ENCODE measurements around the gene MEF2B. TPM values are rescaled to one million over a fixed set of nuclear protein-coding genes. Genes with fewer than 3 reads are reported as not detected.
A peak's percentile ranks its signal among the peaks of the same experiment; 100 is the strongest.
"Not testable (repeated sequence)": the region's sequence is repeated elsewhere in the genome, so short reads cannot be mapped to it uniquely, and the experiment has no call there.

Gene MEF2B
- total RNA-seq, 1 donor from 2014 or later: not detected

DNA sequence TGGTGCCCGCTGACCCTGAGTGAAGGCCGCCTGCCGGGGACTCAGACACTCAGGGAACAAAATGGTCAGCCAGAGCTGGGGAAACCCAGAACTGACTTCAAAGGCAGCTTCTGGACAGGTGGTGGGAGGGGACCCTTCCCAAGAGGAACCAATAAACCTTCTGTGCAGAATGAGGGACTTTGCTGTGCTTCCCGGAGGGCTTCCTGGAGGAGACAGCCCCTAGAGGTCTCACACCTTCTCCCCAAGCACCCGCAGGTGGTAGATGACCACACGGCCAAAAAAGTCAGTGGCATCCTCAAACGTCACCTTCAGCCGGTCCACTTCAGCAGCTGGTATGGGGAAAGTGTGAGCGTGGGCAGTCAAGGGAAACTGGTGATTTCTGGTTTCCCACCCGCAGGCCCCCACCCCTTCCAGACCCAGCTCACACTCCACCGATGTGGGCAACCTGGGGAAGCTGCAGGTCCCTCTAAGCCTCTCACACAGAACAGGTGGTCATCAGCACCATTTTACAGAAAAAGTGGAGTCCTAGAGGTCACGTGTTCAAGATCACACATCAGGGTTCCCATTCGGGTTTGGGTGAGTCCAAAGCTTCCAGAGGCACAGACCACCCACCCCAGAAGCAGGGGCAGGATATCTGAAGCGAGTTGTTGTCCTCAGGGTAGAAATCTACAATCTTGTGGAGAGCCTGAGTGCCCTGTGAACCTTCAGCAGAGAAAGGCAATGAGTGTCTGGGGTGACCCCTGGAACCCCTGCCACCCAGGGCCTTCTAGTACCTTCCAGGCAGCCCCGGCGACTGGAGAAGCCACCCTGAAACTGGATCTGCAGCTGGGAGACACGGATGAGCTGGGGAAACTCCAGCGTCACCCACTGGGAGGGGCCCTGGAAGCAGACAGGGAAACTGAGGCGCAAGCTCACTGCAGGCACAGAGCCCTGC, 31.9 kb upstream of the MEF2B start:
- no peak for DNase-seq (ENCODE audit: low spot score in 2 of 2)
- no peak for FAIRE-seq

DNA sequence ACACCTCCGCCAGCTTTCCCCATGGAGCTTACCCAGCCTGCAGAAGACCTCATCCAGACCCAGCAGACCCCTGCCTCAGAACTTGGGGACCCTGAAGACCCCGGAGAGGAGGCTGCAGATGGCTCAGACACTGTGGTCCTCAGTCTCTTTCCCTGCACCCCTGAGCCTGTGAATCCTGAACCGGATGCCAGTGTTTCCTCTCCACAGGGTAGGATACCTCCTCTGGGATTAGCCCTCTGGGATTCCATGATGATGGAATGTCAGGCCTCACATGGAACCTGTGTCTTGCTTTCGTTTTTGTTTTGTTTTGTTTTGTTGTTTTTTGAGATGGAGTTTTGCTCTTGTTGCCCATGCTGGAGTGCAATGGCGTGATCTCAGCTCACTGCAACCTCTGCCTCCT, 23.9 kb upstream of the MEF2B start:
- FAIRE-seq (no peak), DNase-seq (ENCODE audit: low spot score in 2 of 2) (no peak)

DNA sequence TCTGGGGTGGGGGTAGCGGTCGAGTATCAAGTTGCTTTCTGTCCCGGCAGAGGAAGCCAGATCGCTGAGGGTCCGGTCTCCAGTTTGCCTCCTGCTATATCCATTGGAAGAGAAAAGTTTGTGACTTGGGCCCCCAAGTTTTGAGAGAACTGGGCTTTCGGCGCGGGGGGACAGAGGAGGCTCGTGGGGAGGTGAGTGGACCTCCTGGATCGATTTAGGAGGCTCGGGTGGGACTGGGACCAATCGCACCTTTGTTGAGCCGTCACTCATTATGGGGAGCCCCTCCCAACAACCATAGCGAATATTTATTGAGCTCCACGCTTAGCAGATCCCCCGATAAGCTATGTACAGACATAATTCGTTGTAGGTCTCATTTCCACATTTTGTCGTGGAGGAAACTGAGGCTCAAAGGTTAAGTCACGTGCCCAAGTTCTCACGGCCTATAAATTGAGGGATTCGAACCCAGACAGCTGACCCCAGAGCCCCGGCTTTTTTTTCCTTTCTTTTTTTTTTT, 22.9 kb upstream of the MEF2B start:
- no peak for DNase-seq (ENCODE audit: low spot score in 2 of 2)
- no peak for FAIRE-seq

DNA sequence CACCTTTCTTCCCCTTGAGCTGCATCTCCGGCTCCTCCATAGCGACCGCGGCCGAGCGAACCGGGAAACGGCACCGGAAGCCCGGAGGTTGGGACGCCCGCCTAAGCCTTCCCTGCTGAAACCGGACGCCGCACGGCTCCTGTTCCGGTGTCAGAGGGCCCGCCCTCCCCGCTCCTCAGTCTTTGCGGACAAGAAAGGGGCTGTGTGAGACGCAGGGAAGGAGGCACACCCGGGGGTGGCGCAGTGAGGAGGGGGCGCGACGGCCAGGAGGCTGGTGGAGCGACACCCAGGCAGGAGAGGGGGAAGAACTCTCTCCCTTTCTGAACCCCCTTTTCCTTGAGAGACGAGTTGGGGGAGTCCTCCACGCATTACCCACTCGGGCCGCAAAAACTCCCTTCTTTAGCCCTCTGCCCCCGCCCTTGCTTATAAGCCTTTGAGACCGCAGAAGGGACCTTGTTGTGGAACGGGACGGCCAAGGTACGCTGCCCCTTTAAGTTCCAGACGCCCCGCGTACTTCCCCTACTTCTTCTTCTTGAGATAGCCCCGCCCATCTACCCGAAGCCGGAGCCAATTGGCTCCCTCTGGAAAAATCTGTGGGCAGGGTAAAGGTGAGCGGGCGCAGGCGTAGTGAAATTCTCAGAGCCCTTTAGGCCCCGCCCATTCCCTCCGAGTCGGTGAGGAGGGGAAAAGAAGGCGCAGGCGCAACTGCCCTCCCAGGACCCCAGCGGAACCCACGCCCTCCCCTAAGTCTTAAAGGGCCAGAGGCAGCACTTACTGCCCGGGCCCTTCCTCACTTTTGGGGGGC, 22.2 kb upstream of the MEF2B start, which contains the start of the genes BORCS8 and RFXANK:
BORCS8 (minus strand) TSS at position 75 of the 805 bp plus-strand sequence; CDS start at position 40, 35 bp downstream.
RFXANK (plus strand) TSS at position 181 of the 805 bp plus-strand sequence. CDS start 1,689 bp downstream, outside the sequence.
- FAIRE-seq (peak; percentile 75), DNase-seq (ENCODE audit: low spot score in 2 of 2) (peak; percentile 85 to 94)

DNA sequence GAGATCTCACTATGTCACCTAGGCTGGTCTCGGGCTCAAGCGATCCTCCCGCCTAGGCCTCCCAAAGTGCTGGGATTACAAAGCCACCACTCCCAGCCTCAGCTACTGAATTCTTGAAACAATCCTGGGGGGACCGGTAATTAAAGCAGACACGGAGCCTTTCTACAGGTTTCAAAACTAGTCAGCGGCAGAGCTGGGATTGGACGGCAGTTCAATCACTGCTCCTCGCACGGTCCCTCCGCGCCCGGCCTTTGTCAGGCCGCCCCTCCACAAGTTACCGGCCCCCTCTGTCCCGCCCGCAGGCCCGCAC, 21.7 kb upstream of the MEF2B start:
- no peak for DNase-seq (ENCODE audit: low spot score in 2 of 2)
- no peak for FAIRE-seq

DNA sequence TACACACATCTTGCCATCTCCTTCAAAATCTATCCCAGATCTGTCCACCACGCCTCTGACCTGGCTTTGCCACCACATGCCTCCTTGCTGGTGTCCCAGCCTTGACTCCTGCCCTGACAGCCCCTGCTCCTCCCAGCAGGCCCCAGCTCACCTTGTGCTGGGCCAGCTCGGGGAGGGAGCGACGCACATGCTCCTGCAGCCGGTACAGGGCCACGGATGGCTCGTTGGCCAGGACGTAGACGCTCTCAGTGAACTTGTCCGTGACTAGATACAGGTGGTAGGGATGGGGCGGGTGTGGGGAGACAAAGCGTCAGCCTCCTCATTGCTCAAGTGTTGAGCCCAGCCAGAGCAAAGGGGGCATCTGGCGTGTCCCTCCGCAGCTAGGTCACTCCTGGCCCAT, 16.7 kb upstream of the MEF2B start:
- FAIRE-seq (no peak), DNase-seq (ENCODE audit: low spot score in 2 of 2) (no peak)

DNA sequence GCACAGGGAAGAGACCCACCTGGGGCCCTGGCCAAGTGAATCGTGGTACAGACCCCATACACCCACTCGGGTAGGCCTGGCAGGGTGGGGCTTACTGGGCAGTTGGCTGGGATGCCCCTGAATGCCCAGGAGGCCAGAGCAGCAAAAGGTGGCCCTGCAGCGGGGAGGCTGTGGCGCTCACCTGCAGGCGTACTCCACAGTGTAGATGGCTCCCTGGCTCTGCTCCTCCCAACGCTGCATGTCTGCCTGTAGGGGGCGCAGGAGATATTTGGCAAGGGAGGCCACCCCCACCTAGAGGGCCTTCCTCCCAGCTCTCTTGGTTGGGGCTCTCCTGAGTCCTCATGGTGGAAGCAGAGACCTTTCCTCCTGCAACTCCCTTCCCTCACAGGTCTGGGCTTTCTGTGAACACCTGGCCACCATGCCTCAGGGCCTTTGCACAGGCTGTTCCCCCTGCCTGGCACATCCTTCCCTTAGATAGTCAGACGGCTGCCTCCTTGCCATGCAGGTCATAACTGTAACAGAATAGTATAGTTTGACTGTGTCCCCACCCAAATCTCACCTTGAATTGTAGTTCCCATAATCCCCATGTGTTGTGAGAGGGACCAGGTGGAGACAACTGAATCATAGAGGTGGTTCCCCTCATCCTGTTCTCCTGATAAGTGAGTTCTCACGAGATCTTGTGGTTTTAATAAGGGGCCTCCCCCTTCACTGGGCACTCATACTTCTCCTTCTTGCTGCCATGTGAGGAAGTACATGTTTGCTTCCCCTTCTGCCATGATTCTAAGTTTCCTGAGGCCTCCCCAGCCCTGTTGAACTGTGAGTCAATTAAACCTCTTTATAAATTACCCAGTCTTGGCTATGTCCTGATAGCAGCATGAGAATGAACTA, 16.0 kb upstream of the MEF2B start:
- FAIRE-seq: no peak

DNA sequence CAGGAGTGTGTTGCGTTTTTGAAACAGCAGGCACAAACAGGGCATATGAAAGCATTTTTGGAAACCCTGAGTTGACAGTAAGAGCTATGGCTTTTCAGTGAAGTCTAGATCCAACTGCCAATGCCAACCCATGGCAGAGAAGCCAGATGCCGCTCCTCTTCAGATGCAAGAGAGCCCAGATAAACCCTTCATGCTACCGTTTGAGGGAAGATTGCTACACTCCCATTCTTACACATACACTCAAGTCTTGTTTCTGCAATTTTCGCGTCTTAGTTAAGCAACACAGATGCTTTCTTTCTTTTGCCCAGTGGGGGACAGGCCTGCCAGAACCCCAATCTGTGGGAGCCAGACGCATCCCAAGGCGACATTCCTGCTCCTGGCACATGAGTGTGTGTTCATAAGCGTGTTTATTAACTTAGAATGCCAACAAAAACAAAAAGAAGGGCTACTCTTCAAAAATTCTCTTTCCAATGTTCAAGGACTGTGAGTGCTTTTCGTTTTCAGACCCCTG, 11.5 kb upstream of the MEF2B start:
- FAIRE-seq (no peak), DNase-seq (ENCODE audit: low spot score in 2 of 2) (no peak)

More for the DNA sequence above, 16.0 kb upstream of the MEF2B start:
- no peak for DNase-seq (ENCODE audit: low spot score in 2 of 2)

DNA sequence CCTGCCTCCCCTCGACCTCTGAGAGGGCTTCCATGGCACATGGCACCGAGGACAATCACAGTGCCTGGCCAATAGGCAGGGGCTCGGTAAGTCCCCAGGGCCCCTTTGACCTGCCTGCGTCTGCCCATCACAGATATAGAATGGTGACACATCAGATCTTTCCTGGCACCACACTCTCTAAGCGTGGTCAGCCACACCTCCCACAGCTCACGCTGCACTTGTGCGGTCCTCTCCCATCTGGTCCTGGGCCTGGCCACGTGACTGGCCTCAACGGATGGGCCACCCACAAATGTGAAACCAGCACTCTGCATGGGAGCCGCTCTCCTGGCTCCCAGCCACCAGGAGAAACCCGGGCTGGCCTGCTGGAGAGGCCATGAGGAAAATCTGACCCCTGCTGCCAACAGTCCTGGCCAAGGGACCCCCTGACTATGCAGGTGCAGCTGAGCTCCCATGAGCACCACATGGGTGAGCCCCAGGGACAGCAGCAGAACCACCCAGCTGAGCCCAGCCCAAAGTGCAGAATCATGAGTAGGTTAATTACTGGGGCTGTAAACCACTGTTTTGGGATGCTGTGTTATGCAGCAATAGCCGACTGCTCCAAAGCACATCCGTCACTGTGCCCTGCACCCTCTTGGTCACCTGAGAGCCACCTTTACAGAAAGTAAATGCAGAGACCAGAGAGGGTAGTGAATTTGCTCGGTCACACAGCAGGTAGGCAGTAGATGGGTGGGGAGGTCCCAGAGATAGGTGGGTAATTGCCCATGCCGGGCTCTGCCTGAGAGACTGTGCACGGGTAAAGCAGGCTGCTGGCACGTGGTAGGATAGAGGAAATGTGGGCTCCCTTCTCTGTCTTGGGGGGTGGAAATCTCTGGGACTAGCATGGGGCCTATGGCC, 9.7 kb upstream of the MEF2B start:
- no peak for DNase-seq (ENCODE audit: low spot score in 2 of 2)
- no peak for FAIRE-seq

DNA sequence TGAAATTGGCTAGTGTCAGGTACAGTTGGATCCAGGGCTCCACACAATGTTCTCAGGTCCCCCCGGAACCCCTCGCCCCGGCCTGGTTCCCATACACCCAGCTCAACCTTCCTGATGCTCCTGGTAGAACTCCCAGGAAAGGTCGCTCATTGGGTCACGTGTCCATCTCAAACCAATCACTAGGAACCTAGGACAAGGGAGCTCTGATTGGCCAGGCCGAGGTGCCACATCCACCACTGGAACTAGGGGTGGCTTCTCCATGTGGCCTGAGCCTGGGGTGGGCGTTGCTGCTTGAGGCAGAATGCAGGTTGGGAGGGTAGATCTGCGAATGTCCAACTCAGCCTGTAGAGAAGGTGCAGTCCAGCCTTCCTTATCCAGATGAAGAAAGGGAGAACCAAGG, 6.9 kb upstream of the MEF2B start:
- FAIRE-seq (no peak), DNase-seq (ENCODE audit: low spot score in 2 of 2) (no peak)

DNA sequence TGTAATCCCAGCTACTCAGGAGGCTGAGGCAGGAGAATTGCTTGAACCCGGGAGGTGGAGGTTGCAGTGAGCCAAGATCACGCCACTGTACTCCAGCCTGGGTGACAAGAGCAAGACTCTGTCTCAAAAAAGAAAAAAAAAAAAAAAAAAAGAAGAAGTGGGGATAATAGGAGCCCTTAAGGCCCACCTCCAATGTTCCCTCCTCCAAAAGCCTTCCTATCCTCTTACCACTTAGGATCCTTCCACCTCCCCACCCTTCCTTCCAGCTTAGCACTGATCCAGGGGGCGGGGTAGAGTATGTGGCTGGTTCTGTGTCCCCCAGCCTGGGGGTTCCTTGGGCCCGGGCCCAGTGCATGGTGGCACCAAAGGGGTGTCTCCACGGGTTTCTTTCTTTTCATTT, 3.2 kb upstream of the MEF2B start:
- not testable (repeated sequence) for FAIRE-seq; DNase-seq (ENCODE audit: low spot score in 2 of 2)

DNA sequence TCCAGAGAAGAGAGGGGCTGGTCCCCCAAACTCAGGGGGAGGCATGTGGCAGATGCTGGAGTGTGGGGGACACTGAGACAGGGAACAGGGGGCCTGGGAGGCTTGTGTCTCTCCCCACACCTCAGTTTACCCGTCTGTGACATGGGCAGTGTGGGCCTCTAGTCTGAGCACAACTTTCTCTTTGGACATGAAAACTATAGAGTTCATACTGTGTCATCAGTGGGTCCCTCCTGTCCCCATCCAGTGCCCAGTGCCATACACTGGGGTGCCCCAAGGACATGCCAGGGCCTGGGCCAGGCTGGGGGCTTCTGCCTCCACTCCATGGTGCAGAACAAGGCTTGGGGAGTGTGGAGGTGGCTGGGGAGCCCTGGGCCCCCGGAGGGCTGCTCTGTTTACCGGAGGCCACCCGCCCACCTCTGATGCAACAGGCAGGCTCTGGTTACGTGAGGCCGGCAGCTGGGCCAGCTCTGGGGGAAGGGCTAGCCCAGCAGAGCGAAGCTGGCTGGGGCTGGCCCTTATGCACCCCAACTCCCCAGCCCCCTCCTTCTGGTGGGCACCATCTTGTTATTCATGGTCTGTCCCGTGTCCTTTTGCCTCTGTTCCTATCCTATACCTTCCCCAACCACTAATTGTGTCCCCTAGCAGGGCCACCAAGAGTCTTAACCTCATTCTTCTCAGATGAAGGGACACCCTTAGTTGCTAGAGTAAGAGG, 1.9 kb upstream of the MEF2B start:
- DNase-seq (ENCODE audit: low spot score in 2 of 2) (no peak), FAIRE-seq (no peak)

DNA sequence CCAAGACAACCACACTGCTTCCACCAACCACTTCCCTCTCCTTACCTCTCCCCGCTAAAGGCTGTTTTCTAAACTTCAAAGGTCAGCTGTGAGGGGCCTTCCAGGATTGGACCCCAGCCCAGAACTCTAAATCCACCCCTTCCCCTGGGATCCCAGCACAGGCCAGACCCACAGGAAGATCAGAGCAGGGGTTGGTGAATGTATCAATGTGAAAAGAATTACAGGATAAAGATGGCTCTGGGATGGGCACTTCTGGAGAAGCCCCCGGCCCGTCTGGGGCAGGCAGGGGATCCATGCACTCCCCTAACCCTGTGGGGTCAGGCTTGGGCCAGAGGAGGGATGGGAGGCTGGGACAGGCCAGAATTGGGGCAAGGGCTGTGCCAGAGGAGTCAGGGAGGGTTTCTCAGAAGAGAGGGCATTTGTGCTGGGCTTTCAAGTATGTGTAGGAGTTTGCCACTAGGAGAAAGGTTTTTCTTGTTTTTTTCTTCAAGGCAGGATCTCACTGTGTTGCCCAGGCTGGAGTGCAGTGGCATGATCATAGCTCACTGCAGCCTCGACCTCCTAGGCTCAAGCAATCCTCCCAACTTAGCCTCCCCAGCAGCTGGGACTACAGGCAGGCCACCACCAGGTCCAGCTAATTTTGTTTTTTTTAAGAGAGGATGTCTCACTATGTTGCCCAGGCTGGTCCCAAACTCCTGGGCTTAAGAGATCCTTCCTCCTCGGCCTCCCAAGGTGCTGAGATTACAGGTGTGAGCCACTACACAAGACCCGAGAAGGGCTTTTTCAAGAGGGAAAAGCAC, 1.0 kb upstream of the MEF2B start:
- no peak for DNase-seq (ENCODE audit: low spot score in 2 of 2)
- FAIRE-seq: no peak

DNA sequence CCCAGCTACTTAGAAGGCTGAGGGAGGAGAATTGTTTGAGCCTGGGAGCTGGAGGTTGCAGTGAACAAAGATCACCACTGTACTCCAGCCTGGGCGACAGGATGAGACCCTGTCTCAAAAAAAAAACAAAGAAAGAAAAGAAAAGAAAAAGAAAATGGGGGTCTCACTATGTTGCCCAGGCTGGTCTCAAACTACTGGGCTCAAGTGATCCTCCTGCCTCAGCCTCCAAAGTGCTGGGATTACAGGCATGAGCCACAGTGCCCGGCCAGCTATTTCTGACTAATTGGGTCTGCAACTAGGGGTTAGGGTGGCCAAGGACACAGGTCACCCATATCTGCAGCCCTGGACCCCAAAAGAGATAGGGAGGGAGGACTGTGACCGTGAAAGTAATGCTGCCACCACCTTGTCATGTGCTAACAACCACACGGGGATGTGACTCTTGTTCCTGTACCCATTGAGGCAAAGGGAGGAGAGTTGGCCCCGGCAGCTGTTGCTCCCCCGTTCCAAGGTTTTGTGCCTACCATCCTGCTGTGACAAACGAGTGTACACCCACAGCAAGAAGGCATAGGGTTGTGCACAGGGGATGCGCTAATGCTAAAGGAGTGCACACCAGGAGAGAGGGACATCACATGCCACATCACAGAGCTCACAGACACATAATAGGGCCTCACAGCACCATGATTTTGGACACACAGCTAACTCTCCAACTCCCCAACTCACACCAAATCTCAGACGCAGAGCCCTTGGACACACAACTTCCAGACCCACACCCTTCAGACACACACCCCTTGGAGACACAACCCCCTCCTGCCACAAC, 619 bp downstream of the MEF2B start:
- no peak for FAIRE-seq
- no peak for DNase-seq (ENCODE audit: low spot score in 2 of 2)

DNA sequence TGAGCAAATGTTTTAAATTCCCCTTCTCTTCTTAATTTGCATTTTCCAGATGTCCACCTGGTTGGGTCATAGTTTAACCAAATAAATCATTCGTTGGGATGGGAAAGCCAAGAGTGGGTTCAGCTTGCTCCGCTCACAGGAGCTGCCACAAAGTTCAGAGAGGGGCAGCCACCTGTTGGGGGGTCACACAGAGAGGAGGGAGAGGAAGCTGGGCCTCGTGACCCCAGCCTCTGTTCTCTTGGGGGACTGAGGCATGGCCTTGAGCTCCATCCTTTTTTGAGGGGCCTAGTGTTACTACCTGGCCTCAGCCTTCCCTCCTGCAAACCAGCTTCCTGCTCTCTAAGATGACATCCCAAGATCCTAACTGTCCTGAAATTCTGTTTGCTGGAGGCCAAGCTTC, 2.5 kb downstream of the MEF2B start:
- FAIRE-seq (no peak), DNase-seq (ENCODE audit: low spot score in 2 of 2) (no peak)

DNA sequence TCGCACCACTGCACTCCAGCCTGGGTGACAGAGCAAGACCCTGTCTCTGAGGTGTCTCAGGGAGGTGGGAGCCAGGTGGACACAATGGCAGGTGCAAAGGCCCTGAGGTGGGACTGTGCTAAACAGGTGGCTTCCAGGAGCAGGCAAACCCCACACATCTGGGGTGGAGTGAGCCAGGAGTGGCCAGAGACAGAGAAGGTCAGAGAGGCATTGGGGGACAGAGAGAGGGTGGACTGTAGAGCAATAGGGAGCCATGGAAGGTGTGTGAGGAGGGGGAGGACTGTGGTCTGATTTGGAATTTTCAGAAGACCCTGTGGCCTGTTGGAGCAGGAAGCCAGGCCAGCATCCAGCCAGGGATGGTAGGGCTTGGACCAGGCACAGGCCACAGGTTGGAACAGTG, 4.7 kb downstream of the MEF2B start:
- no peak for DNase-seq (ENCODE audit: low spot score in 2 of 2)

DNA sequence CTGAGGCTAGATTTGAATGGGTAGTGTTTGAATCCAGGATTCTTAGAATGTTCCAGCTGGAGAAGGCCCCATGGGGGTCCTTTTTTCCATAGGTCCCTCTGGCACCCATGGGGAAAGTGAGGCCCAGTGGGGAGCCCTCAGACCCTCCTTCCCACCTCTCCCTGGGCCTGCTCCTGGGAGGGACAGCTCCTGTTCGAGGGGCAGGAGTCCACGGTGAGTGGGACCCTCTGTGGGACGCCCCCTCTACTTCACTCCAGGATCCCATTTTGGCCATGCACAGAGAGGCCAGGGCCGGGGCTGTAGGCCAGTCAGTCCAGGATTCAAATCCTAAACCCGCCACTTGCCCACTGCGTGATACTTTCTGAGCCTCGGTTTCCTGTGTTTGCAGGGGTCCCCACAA, 7.6 kb downstream of the MEF2B start:
- no peak for FAIRE-seq
- DNase-seq (ENCODE audit: low spot score in 2 of 2): no peak

More for the DNA sequence above, 4.7 kb downstream of the MEF2B start:
- FAIRE-seq: no peak

Data from frontal cortex (tissue), 4 donors.